GM12875 (cell line): ENCODE results near the gene GPATCH1.
"Not testable (repeated sequence)": the region's sequence is repeated elsewhere in the genome, so short reads cannot be mapped to it uniquely, and the experiment has no call there.

Experiments
- H3K4me3 ChIP-seq: one replicate; pipeline ENCODE4 v1.5.1; 2011; ENCODE audit warnings: low read depth, low read length, control low read depth
- CTCF ChIP-seq: IDR thresholded peaks from 2 replicates; pipeline ENCODE4 v1.5.1; 2011; ENCODE audit warnings: low read depth, mild to moderate bottlenecking, control low read depth, inconsistent platforms, low read length, moderate library complexity, borderline replicate concordance; ENCODE audit not compliant: insufficient read depth

The GPATCH1 gene

GRCh38 chr19:33040994-33041827, 39.8 kb upstream of the GPATCH1 start:
- H3K4me3 ChIP-seq, result no peak overlapping the region
- no peak for TF ChIP-seq CTCF

- not testable (repeated sequence) for H3K4me3 ChIP-seq
These were observed 39.2 kb upstream of the GPATCH1 start for GRCh38 chr19:33041828-33042160.

DNA sequence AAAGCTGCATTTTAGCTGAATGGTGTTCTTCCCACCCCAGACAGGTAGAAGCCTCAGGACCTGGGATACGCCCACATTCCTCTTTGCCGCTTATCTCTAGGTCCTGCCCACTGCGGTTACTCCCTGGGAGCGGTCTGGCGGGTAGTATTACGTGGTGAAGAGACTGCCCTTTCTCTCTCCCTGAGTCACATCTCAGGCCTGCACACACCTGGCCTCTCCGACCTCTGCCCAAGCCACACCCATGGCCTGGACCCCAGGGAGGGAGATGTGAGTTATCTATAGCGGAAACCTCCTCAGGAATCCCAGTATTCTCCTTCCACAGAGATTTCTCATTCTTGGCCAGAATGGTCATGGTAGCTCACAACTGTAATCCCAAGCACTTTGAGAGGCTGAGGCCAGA, 33.6 kb upstream of the GPATCH1 start:
- no peak overlapping the region for H3K4me3 ChIP-seq

GRCh38 chr19:33048806-33049676, 31.9 kb upstream of the GPATCH1 start:
- no peak overlapping the region for H3K4me3 ChIP-seq

More for the DNA sequence above, 33.6 kb upstream of the GPATCH1 start:
- no peak for TF ChIP-seq CTCF

GRCh38 chr19:33050110-33050509, 30.9 kb upstream of the GPATCH1 start:
- TF ChIP-seq CTCF, result no peak
- no peak overlapping the region for H3K4me3 ChIP-seq

More at GRCh38 chr19:33048806-33049676, 31.9 kb upstream of the GPATCH1 start:
- no peak for TF ChIP-seq CTCF

DNA sequence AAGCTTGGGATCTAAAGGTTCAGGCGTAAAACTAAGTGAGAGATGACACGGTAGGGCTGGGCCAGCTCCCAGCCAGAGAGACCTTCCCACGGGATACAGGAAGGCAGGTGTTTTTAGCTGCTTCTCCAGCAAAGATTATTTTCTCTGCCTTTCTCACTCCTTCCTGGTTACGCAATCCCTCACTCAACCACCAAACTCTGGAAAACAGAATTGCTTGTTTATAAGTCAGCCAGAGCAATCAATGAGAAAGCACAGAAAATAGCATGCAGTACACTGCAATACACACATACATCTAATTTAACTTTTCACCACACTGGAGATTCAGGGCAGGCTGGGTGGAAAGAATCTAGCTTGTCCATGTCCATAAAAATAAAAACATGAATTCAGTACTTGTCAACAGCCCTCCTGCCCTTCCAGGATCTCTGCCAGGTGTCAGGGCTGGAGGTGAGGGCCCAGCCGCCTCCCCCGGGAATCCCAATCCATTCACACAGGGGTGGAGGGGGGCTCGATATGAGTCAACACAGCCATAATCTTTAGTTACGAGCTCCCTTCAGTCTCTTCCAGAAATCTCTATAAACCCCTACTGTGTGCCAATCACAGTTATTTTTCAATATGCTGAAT, 28.5 kb upstream of the GPATCH1 start:
- TF ChIP-seq CTCF, result no peak
- H3K4me3 ChIP-seq, result no peak overlapping the region

DNA sequence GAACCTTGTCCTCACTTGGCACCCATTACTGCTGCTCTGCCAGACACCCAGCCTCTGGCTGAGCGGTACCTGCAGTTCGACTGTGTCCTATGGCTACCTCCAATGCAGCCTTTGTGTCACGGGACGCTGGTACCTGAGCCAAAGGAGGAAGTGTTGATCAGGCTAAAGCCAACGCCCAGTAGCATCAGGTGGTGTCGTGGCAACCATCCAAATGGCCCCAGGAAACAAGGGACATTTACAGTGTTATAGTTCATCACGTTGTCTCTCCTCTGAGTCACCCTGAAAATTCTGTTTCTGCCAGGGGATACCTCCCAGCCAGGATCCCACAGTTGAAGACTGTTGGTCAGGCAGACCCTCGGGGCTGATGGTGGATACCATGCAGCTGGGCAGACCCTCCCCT, 26.4 kb upstream of the GPATCH1 start:
- no peak overlapping the region for H3K4me3 ChIP-seq
- TF ChIP-seq CTCF, result no peak
